GM12872 (cell line): Measurements from ENCODE around the gene C1orf141.

Experiments used
- CTCF ChIP-seq: IDR thresholded peaks from 3 replicates; pipeline ENCODE4 v1.5.1; 2011; ENCODE audit warnings: low read depth, mild to moderate bottlenecking, low read length, moderate library complexity; ENCODE audit not compliant: insufficient read depth

Gene C1orf141

GRCh38 chr1:67044631-67045270, 90.0 kb downstream of the C1orf141 start:
- TF ChIP-seq CTCF = no peak

GRCh38 chr1:67043366-67043765, 91.4 kb downstream of the C1orf141 start:
- TF ChIP-seq CTCF = no peak
